Middle frontal gyrus (tissue), 1 donor: ENCODE measurements around the gene URI1.
"Not testable (repeated sequence)": the region's sequence is repeated elsewhere in the genome, so short reads cannot be mapped to it uniquely, and the experiment has no call there.

ENCODE experiments used
- DNase-seq: peaks from one replicate; pipeline ENCODE4 v3.0.0-alpha.2; 2015; ENCODE audit warnings: low spot score; ENCODE audit errors: extremely low spot score

The URI1 gene

DNA sequence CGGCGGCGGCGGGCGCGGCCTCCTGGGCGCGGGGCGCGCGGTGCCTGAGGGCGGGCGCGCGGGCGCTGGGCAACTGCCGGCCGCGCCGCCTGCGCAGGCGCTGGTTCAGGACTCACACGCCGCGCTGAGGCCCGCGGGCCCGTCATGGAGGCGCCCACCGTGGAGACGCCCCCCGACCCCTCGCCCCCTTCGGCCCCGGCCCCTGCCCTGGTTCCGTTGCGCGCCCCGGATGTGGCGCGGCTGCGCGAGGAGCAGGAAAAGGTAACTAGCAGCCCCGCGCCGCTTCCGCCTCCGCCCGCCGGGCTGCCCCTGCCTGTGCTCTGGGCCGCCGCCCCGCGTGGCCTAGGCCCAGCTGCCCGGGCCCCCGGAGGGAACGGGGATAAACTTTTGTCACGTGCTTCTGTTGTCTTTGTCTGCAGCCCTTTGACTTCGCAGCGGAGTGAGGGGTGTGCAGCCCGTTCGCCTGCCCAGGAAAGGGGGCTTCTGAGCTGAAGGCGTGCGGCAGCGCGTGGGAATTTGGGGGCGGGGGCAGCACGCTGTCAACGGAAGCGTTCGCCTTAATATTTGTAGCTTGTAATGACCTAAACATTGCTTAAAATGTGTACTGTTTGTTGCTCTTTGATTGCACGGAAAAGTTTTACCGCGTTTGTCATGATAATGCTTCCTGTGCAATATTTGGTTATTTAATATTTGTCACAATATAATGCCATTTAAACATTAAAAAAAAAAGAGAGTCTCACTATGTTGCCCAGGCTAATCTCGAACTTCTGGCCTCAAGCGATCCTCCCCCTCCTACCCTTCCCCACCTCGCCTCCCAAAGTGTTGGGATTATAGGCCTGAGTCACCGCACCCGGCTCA, 594 bp downstream of the URI1 start:
- peak; percentile 27 for DNase-seq

DNA sequence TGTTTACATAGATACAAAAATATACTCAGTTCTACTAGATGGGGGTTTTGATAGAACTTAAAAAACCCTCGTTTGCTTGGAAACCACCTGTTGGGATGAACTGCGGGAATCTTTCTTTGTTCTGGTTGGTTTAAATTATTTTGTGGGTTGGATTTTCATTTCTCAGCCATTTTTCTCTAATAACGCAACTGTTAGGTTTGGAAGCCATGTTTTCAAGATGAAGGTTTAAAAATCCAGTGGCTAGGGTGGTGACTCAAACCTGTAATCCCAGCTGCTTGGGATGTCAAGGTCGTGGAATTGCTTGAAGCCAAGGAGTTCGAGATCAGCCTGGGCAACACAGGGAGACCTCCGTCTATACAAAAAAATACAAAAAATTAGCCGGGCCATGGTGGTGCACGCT, 1.6 kb downstream of the URI1 start:
- DNase-seq = no peak

DNA sequence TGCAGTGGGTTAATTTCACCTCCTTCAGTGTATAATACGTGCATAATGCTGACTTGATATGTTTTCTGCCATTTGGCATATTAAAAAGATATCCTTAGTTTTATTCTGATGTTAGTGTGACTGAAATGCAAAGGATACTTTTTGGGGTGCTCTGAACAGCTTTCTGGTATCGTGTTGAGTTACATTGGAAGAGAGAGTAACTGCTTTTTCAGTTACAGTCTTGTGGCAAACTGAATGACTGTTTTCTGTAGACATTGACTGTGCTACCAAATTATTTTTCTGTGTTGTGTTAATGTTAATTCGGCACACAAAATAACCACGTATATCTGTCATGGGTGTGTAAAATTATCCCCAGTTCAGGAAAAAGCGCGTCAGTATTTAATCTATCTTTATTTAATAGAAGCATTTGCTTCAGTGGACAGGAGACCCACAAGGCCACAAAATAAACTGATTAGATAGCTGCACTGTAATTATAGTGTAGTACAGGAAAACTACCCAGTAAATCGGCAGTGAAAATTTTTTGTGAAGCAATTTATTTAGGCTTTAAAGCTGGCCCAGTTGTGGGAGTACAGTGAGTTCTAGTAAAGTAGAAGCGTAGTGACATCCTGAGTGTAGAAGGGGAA, 2.5 kb downstream of the URI1 start:
- DNase-seq = no peak

- DNase-seq = no peak
These were observed 3.0 kb downstream of the URI1 start for GRCh38 chr19:29945017-29945416.

- no peak for DNase-seq
These were observed 3.4 kb downstream of the URI1 start for GRCh38 chr19:29945433-29945832.

DNA sequence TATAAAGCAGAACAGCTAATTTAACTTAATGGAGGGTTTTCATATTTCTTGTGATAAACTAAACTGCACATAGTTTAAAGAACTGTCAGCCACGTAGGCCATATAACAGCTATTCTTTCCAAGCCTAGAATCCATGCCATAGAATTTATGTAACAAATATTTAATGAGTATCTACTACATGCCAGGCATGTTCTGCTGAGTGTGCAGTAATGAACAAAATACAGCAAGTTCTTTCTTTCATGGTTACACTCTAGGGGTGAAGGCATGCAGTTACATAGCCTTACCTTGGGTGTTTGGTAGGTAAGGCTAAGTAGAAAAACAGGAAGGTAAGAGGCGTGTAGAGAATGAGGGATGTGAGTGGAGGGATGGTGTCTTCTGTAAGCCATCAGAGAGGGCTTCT, 4.6 kb downstream of the URI1 start:
- DNase-seq = no peak

DNA sequence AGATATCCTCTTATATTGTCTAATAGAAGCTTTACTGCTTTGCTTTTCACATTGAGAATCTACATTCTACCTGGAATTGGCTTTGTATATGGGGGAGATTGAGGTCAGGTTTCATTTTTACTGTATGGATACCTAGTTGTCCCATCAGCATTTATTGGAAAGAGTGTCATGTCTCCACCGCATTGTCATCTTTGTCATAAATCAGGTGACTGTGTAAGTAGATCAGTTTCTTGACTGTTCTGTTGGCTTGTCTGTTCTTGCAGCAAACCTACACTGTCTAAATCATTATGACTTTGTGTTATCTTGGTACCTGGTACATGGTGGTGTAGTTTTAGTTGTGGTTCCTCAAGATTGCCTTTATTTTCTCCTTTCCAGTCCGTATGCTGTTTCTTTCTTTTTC, 5.8 kb downstream of the URI1 start:
- no peak for DNase-seq

DNA sequence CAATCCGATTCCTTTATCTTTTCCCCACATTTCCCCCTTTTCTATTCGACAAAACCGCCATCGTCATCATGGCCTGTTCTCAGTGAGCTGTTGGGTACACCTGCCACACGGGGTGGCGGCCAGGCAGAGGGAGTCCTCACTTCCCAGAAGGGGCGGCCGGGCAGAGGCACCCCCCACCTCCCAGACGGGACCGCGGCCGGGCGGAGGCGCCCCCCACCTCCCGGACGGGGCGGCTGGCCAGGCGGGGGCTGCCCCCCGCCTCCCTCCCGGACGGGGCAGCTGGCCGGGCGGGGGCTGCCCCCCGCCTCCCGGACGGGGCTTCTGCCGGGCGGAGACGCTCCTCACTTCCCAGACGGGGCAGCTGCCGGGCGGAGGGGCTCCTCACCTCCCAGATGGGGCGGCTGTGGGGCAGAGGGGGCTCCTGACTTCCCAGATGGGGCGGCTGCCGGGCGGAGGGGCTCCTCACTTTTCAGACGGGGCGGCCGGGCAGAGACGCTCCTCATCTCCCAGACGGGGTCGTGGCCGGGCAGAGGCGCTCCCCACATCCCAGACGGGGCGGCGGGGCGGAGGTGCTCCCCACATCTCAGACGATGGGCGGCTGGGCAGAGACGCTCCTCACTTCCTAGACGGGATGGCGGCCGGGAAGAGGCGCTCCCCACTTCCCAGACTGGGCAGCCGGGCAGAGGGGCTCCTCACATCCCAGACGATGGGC, 6.9 kb downstream of the URI1 start:
- not testable (repeated sequence) for DNase-seq

DNA sequence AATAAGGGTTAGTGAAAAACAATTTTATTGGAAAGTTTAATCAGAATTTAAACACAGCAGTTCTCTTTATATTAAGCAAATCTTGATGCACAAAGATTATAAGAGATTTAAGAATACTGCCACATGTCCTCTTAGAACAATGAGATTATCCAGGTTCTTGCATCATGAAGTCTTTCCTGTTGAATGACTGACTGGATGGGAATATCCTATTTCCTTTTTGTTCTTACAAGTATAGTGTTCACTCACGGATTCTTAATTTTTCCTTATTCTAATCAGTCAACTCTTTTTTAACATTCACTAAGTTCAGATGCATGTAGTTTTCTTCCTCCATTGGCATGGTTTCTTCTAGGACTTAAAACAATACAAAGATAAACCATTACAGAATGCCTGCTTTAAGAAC, 10.1 kb downstream of the URI1 start:
- DNase-seq = no peak

DNA sequence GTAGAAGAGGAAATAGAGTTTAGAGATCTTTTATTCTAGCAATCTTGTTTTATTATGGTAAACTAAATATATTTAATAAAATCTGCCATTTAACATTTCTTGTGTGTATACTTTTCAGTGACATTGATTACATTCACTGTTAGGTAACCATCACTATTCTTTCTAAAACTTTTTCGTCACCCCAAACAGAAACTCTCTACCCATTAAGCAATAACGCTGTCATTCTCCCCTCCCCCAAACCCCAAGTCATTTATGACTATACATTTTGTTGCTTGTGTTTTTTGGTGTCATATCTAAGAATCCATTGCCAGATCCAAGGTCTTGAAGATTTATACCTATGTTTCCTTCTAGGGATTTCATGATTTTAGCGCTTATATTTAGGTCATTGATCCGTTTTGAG, 10.6 kb downstream of the URI1 start:
- DNase-seq = no peak

GRCh38 chr19:29953352-29954247, 11.6 kb downstream of the URI1 start:
- DNase-seq = no peak

- no peak for DNase-seq
These were observed 14.8 kb downstream of the URI1 start for GRCh38 chr19:29956855-29957254.

- no peak for DNase-seq
These were observed 19.3 kb downstream of the URI1 start for GRCh38 chr19:29961311-29961710.

- DNase-seq = no peak
These were observed 20.8 kb downstream of the URI1 start for GRCh38 chr19:29962793-29963192.

DNA sequence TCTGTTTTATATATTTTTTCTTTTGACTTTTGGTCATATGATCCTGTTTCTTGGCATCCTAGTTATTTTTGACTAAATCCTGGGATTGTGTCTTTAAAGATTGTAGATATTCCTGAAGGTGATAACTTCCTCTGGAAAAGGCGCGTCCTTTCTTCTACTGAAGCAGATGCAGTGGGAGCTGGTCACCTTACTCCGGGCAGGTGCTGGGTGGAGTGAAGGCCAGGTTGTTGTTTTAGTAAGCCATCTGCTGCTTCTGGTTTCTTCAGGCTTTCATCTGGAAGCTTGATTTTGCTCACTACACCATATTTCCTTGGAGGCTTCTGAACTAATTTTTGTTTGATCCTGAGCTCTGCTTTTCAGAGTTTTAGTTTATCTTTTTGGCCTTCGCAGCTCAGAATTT, 21.5 kb downstream of the URI1 start:
- no peak for DNase-seq

GRCh38 chr19:29964171-29964570, 22.1 kb downstream of the URI1 start:
- DNase-seq = no peak

- no peak for DNase-seq
These were observed 23.5 kb downstream of the URI1 start for GRCh38 chr19:29965492-29965891.

GRCh38 chr19:29966142-29966541, 24.1 kb downstream of the URI1 start:
- not testable (repeated sequence) for DNase-seq

DNA sequence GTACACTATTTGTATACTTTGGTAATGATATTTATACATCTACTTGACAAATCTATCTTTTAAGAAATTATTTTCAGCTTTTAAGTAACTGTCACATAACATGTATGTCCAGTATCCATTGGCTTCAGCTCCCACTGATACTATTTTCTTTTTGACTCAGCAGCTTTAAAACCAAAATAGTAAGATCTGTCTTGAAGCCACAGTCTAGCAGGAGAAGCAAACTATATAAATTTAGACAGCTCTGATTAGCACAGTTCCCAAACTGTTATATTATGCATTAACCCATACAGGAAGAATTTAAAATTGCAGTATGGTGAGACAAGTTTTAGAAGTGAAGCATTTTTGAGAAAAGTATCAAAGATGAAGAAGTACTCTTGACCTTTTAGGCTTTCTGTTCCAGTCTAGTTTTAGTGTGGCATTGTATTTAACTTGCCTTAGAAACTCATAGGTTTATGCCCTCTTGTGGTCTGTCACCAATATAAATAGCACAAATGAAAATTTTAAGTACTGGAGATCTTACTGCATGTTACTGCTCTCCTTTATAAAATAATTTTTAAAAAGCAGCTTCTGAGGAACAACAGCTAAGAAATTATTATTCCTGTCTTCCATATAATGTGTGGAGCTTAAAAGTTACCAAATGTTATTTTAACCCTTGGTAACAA, 24.7 kb downstream of the URI1 start:
- no peak for DNase-seq

DNA sequence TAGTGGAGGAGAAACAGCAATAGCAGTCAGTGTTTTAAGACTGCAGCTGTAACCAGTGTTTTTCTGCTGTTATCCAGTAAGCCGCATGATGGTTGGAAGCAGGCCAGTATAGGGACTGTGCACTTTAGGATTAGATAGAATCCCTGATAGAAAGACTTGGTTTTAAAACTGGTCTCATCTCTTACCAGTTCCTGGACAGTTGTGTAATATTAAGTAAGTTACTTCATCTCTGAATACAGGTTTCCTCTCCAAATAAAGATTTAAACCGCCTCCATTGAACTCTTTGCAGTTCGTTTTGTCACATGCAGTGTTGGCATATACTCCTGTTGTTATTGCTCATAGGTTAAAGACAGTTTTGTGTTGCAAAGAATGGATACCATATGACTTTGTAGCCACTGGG, 25.6 kb downstream of the URI1 start:
- no peak for DNase-seq

DNA sequence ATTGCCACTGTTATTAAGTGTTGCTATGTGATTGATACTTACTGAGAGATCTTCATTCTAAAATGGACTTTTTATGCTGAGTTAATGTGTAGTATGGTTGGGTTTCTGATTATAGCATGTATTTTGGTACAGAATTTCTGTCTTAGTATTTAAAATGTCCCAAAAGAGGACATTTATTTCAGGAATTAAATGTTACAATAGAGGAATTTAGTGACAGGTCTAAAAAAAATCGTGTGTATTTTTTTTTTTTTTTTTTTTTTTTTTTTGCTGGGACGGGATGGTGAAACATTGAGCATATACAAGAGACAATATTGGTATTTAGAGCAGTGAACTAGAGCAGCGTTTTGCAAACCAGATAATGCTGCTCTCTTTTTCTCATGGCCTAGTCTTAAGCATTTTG, 27.9 kb downstream of the URI1 start:
- DNase-seq = no peak
